Endodermal cell (in vitro differentiated cells): Measurements from ENCODE around the gene TCHHL1. TPM values are rescaled to one million over a fixed set of nuclear protein-coding genes. Genes with fewer than 3 reads are reported as not detected.

Experiments
- DNase-seq: peaks from one replicate; pipeline ENCODE4 v3.0.0-alpha.2; 2017
- H3K27ac ChIP-seq: 2 replicates; pipeline ENCODE4 v1.5.1; 2013; ENCODE audit warnings: mild to moderate bottlenecking, low read depth, low read length, moderate library complexity
- H3K27me3 ChIP-seq: 2 replicates; pipeline ENCODE4 v1.6.1; 2013; ENCODE audit warnings: mild to moderate bottlenecking, low read length, moderate library complexity; ENCODE audit not compliant: insufficient read depth, control insufficient read depth, poor library complexity, severe bottlenecking
- H3K36me3 ChIP-seq: 2 replicates; pipeline ENCODE4 v1.7.0; 2013; ENCODE audit warnings: mild to moderate bottlenecking, low read length, moderate library complexity; ENCODE audit not compliant: control insufficient read depth, insufficient read depth
- H3K4me1 ChIP-seq: one replicate; pipeline ENCODE4 v1.7.0; 2013; ENCODE audit warnings: low read length; ENCODE audit not compliant: control insufficient read depth, insufficient read depth
- H3K4me3 ChIP-seq: 2 replicates; pipeline ENCODE4 v1.5.1; 2013; ENCODE audit warnings: mild to moderate bottlenecking, low read length, moderate library complexity
- H3K9ac ChIP-seq: 2 replicates; pipeline ENCODE4 v1.6.1; 2013; ENCODE audit warnings: mild to moderate bottlenecking, low read length, moderate library complexity; ENCODE audit not compliant: poor library complexity, severe bottlenecking; ENCODE audit errors: extremely low read depth
- H3K9me3 ChIP-seq: 2 replicates; pipeline ENCODE4 v1.6.1; 2013; ENCODE audit warnings: mild to moderate bottlenecking, low read length, moderate library complexity; ENCODE audit not compliant: control insufficient read depth
- H3K27ac Mint-ChIP-seq: 2 replicates; pipeline ENCODE4 v1.8.0; 2020; ENCODE audit warnings: mixed read lengths
- H3K27me3 Mint-ChIP-seq: 2 replicates; pipeline ENCODE4 v1.8.0; 2021; ENCODE audit warnings: mild to moderate bottlenecking, mixed read lengths; ENCODE audit not compliant: insufficient read depth
- H3K36me3 Mint-ChIP-seq: 2 replicates; pipeline ENCODE4 v1.8.0; 2020; ENCODE audit warnings: low read depth, mixed read lengths
- H3K4me1 Mint-ChIP-seq: 2 replicates; pipeline ENCODE4 v1.8.0; 2020; ENCODE audit warnings: mixed read lengths
- H3K4me3 Mint-ChIP-seq: 2 replicates; pipeline ENCODE4 v1.8.0; 2020; ENCODE audit warnings: mild to moderate bottlenecking, moderate library complexity, mixed read lengths
- H3K9me3 Mint-ChIP-seq: 2 replicates; pipeline ENCODE4 v1.8.0; 2020; ENCODE audit warnings: mild to moderate bottlenecking, mixed read lengths
- CTCF ChIP-seq: fragments of 200-600 bp; sonication (generic); conservative IDR thresholded peaks from 2 replicates; pipeline ENCODE4 v1.5.0; 2021; ENCODE audit warnings: antibody characterized with exemption, mild to moderate bottlenecking
- WGBS, 2 experiments: methylation state at CpG; one replicate each; pipeline versions ENCODE4 v1.1.5 to v1.1.7; 2013; ENCODE audit warnings: missing lambda C conversion rate in 2 of 2, mixed read lengths in 1 of 2; ENCODE audit not compliant: insufficient coverage in 1 of 2, insufficient read length in 1 of 2; 5-methylcytosine and 5-hydroxymethylcytosine counted together
- total RNA-seq, 2 donors: library from RNA; stranded (reverse); fragmentation: NEBNext Ultra II Directional in 1 of 2; extraction: Animal tissue kit (Norgen Biotek cat#: 25700) in 1 of 2; gene quantifications; 2 replicates in 1 of 2; 3 replicates in 1 of 2; pipeline ENCODE4 v1.2.1, GENCODE V29; 2021

Gene TCHHL1
- total RNA-seq, 2 donors from 2014 or later, result not detected

GRCh38 chr1:152047730-152048415 is 41.0 kb downstream of the TCHHL1 start:
- H3K36me3 Mint-ChIP-seq, result no peaks in the 10 kb centered on the region
- H3K4me1 Mint-ChIP-seq, result peaks cover 24% of the 10 kb centered on the region
- H3K27ac Mint-ChIP-seq, result peak overlapping the region; percentile 96

GRCh38 chr1:152047413-152047729 is 41.5 kb downstream of the TCHHL1 start:
- Histone ChIP-seq H3K27me3 (no peaks in the 10 kb centered on the region), H3K9ac (no peak overlapping the region), H3K27ac (peak overlapping the region; percentile 86), H3K9me3 (no peaks in the 10 kb centered on the region), H3K4me1 (no peaks in the 10 kb centered on the region), H3K36me3 (no peaks in the 10 kb centered on the region), H3K4me3 (peak overlapping the region; percentile 22)
- Mint-ChIP-seq H3K9me3 (no peaks in the 10 kb centered on the region), H3K4me3 (peak overlapping the region; percentile 41), H3K27me3 (no peaks in the 10 kb centered on the region), H3K36me3 (no peaks in the 10 kb centered on the region), H3K27ac (peak overlapping the region; percentile 96), H3K4me1 (peaks cover 24% of the 10 kb centered on the region)
- DNase-seq, result no peak
- 71 to 83% methylated on average over 2 to 5 of the region's 5 CpGs for WGBS, 2 experiments
- TF ChIP-seq CTCF, result no peak

More at GRCh38 chr1:152047730-152048415, 41.0 kb downstream of the TCHHL1 start:
- H3K9me3 Mint-ChIP-seq, result no peaks in the 10 kb centered on the region
- DNase-seq, result peak; percentile 95
- H3K27me3 Mint-ChIP-seq, result peaks cover 3% of the 10 kb centered on the region
- Histone ChIP-seq H3K36me3 (no peaks in the 10 kb centered on the region), H3K4me1 (no peaks in the 10 kb centered on the region), H3K27me3 (no peaks in the 10 kb centered on the region), H3K27ac (peak overlapping the region; percentile 86), H3K9ac (no peak overlapping the region), H3K9me3 (no peaks in the 10 kb centered on the region), H3K4me3 (peak overlapping the region; percentile 22)
- H3K4me3 Mint-ChIP-seq, result peak overlapping the region; percentile 41
- TF ChIP-seq CTCF, result peak; percentile 77
- WGBS, 2 experiments, result 4 to 11% methylated on average over 9 to 13 of the region's 13 CpGs

- Mint-ChIP-seq H3K27me3 (no peaks in the 10 kb centered on the region), H3K9me3 (no peaks in the 10 kb centered on the region), H3K36me3 (no peaks in the 10 kb centered on the region), H3K27ac (no peak overlapping the region), H3K4me3 (no peak overlapping the region), H3K4me1 (peaks cover 24% of the 10 kb centered on the region)
- no peak overlapping the region for H3K9ac ChIP-seq
- H3K27ac ChIP-seq, result no peak overlapping the region
- H3K36me3 ChIP-seq, result no peaks in the 10 kb centered on the region
- peaks cover 24% of the 10 kb centered on the region for H3K27me3 ChIP-seq
- H3K4me1 ChIP-seq, result no peaks in the 10 kb centered on the region
- DNase-seq, result no peak
- H3K9me3 ChIP-seq, result no peaks in the 10 kb centered on the region
- 72% methylated on average over 3 of the region's 3 CpGs; no CpG with 5 or more reads in 1 of the 2 experiments for WGBS, 2 experiments
- no peak overlapping the region for H3K4me3 ChIP-seq
- TF ChIP-seq CTCF, result no peak
These were observed 44.5 kb downstream of the TCHHL1 start for GRCh38 chr1:152044386-152044785.
